Subcutaneous adipose tissue (tissue), 4 donors: Measurements from ENCODE around the gene GABPA. TPM values are rescaled to one million over a fixed set of nuclear protein-coding genes. Genes with fewer than 3 reads are reported as not detected.

Experiments used
- total RNA-seq, 4 donors: library from RNA; depleted of rRNA; stranded (reverse); fragments of >200 nt; gene quantifications; one replicate each; pipeline ENCODE4 v1.1.0, GENCODE V29; 2016
- TF ChIP-seq, protein P1 (sequence below): fragments of 450-650 bp; IDR thresholded peaks from one replicate; pipeline ENCODE4 v1.5.1; 2016; ENCODE audit warnings: low read depth, mild to moderate bottlenecking, control low read depth, antibody characterized with exemption, moderate library complexity

GABPA gene
- 10 to 100 TPM; 25.8 to 39.9 (median 27.5) TPM for total RNA-seq

DNA sequence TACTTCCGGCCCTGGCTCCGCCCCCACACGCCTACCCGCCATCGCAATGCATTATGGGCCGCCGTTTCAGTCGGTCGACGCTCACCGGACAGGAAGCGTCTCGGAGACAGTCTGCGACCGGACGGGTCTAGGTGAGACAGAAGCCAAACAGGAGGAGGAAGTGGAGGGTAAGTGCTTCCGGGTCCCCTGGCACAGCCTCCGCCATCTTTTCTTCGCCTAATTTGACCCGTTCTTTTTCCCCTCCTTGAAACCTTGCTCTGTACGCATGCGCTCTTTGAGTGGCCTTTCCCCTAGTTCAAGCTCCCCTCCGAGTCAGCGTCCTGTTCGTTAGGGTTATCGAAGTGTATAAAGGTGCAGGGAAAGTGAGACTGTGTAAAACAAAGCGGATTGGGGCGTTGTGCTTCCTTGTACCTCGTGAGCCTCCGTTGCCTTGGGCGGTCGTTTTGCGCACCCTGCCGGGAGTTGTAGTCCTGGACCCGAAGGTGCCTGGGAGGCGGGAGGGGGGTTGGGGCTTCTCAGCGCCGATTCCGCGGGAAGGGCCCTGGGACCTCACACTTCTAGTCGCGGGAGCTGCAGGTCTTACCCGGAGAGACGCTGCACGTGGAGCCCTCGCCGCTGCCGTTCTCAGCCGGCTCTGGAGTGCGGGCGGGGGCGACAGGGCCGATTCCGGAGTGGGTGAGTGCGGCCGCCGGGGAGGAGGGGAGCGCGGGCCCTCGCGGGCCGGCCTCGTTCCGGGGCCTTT, at the start of gene GABPA, which contains the start of gene ATP5PF:
Gene GABPA, plus strand, starts transcription at position 69 of the 742 bp plus-strand sequence. CDS start 6,627 bp downstream, outside the sequence.
Gene ATP5PF, minus strand, starts transcription at position 1 of the 742 bp plus-strand sequence. CDS start 5,110 bp downstream, outside the sequence.
- TF ChIP-seq, protein P1, sequence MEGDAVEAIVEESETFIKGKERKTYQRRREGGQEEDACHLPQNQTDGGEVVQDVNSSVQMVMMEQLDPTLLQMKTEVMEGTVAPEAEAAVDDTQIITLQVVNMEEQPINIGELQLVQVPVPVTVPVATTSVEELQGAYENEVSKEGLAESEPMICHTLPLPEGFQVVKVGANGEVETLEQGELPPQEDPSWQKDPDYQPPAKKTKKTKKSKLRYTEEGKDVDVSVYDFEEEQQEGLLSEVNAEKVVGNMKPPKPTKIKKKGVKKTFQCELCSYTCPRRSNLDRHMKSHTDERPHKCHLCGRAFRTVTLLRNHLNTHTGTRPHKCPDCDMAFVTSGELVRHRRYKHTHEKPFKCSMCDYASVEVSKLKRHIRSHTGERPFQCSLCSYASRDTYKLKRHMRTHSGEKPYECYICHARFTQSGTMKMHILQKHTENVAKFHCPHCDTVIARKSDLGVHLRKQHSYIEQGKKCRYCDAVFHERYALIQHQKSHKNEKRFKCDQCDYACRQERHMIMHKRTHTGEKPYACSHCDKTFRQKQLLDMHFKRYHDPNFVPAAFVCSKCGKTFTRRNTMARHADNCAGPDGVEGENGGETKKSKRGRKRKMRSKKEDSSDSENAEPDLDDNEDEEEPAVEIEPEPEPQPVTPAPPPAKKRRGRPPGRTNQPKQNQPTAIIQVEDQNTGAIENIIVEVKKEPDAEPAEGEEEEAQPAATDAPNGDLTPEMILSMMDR, result no peak

DNA sequence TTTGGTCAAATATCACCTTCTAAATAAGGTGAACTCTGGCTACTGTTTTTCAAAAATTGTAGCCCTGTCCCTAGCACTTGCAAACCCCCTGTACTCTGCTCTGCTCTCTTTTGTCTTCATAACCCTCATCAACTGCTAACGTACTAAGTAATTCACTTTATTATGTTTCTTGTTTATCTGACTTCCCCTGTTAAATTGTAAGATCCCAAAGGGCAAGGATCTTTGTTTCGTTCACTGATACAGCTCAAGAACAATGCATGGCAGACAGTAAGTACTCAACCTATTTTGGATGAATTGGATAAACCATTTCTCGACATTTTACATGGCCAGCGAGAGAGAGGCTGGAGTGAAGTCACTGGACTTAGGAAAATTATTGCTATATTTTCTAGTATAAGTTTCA, 47.0 kb upstream of the GABPA start:
- TF ChIP-seq, protein P1, result no peak

GRCh38 chr21:25688275-25689155, 46.3 kb upstream of the GABPA start:
- TF ChIP-seq, protein P1, result no peak

GRCh38 chr21:25689226-25689625, 45.5 kb upstream of the GABPA start:
- TF ChIP-seq, protein P1, result no peak

DNA sequence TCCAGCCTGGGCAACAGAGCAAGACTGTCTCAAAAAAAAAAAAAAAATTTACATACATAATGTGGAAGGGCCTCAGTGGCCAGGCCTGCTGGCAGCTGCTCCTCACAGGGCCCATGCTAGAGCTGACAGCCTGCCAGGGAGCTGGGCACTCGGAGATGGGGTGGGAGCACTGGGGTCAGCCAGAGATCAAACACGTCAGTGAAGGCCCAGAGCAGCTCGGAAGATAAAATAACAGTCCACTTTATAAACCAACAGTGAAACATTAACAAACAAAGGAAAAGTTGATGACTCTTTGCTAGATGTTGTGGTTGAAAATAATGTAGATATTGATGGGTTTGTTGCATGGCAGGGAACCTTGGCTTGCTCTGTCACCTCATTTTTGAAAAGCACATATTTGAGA, 42.8 kb upstream of the GABPA start:
- TF ChIP-seq, protein P1, result no peak

- TF ChIP-seq, protein P1, result no peak
Observed at GRCh38 chr21:25700741-25701140, 34.0 kb upstream of the GABPA start.

GRCh38 chr21:25701529-25701928, 33.2 kb upstream of the GABPA start:
- TF ChIP-seq, protein P1, result no peak
